Fibroblast of skin of left biceps (primary cell): Measurements from ENCODE around the gene MIAT.

Experiments
- DNase-seq, 2 experiments: peaks; one replicate each; pipeline ENCODE4 v3.0.0-alpha.2; 2013; ENCODE audit warnings: low read depth in 2 of 2

MIAT gene

GRCh38 chr22:26632422-26633155, 24.8 kb upstream of the MIAT start:
- DNase-seq, result no peak

DNA sequence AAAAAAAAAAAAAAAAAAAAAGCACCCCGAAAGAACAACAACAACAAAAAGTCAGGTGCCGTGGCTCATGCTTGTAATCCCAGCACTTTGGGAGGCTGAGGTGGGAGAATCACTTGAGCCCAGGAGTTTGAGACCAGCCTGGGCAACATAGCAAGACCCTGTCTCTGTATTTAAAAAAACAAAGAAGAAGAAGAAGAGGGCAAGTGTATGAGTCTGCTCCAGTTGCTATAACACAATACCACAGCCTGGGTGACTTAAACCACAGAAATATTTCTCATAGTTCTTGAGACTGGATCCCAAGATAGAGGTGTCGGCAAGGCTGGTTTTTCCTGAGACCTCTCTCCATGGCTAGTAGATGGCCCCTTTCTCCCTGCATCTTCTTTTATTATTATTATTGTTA, 23.2 kb upstream of the MIAT start:
- no peak for DNase-seq

- no peak for DNase-seq
Observed at GRCh38 chr22:26635117-26635516, 22.3 kb upstream of the MIAT start.

DNA sequence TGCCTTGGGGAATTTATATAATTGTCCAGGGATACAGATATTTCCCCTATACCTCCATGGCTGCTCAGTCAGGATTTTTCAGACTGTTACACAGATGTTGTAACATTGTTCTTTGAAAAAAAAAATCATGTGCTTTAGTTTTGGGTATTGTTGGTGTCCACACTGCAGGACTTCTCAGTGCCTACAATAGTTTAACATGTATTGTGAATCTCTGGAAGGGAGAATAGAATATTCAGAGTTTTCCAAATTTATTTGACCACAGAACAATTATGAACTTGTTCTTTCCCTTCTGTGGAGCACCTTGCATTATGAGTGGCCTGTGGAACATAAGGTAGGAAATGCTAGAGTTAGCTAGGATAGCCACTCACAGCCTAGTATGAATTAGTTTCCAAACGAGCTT, 21.1 kb upstream of the MIAT start:
- DNase-seq, result no peak

DNA sequence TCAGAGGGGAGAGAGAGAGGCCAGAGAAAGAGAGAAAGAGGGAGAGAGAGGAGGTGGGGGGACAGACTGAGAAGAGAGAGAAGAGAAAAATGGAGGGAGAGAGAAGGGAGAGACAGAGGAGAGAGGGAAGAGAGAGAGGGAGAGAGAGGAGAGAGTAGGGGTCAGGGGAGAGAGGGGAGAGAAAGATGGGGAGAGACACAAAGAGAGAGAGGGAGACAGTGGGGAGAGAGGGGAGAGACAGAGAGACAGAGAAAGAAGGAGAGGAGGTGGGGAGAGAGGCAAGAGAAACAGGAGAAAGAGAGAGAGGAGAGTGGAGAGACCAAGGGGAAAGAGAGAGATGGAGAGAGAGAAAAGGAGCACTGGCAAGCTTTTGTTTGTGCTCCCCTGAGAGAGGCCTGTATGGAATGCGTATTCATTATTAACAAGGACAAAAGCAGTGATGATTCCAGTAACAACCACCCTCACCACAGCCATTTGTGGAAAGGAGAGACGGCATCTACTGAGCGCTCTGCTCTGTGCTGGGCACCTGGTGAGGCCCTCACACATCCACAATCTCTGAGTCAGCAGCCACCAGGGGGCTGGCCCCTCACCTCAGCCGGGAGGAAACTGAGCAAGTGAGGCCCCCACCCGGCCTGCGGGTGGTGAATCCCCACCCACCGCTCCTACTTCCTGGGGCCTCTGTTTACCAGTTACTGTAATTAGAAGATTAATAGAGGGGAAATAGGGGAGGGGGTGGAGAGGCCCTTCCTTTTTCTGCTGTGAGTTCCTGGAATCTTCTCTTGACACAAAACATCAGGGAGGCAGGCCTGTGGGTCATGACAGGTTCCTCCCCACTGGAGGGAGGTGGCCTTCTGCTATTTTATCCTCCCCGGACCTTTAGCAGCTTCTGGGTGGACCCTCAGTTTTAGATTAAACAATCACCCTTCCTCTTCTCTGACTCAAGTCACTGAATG, 14.6 kb upstream of the MIAT start:
- DNase-seq, result no peak

GRCh38 chr22:26643418-26644100, 13.8 kb upstream of the MIAT start:
- no peak for DNase-seq

DNA sequence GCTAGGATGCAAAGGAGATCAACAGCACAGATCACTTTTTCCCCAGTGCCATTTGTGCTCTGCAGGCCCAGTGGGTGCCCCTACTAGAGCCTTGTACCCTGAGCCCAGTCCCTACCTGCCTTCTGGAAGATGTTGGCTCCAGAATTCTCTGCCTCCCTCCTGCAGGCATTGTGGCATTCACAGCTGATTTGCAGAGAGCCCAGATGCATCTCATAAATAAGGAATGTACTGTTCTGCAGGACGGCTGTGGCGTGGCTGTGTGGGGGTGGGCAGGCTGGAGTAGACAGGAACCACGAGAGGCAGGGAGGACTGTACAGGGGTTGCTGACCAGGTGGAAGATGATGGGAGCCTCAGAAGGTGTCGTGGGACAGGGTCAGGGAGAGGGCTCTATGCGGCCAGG, 11.2 kb upstream of the MIAT start:
- DNase-seq, result no peak

GRCh38 chr22:26648011-26648497, 9.3 kb upstream of the MIAT start:
- DNase-seq, result no peak

GRCh38 chr22:26648528-26649388, 8.6 kb upstream of the MIAT start:
- no peak for DNase-seq

- DNase-seq, result no peak
Observed at GRCh38 chr22:26650722-26651421, 6.5 kb upstream of the MIAT start.

GRCh38 chr22:26651815-26652214, 5.6 kb upstream of the MIAT start:
- DNase-seq, result no peak

DNA sequence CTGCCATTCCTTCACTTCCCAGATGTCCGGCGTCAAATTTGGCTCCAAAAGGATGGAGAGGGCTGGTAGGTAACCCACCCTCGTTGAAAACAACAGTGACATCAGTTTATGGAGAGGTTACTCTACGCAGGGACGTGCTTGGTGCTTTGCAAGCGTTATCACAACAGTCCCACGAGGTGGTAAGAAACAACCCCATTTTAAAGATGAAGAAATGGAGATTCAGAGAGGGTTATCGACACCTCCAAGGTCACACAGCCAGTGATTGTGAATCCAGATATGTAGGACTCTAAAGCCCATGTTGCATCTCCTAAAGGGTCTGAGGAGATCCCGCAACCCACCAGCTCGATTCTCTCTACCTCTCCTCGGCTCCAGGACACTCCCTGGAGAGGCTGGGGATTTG, 773 bp downstream of the MIAT start:
- DNase-seq, result no peak

DNA sequence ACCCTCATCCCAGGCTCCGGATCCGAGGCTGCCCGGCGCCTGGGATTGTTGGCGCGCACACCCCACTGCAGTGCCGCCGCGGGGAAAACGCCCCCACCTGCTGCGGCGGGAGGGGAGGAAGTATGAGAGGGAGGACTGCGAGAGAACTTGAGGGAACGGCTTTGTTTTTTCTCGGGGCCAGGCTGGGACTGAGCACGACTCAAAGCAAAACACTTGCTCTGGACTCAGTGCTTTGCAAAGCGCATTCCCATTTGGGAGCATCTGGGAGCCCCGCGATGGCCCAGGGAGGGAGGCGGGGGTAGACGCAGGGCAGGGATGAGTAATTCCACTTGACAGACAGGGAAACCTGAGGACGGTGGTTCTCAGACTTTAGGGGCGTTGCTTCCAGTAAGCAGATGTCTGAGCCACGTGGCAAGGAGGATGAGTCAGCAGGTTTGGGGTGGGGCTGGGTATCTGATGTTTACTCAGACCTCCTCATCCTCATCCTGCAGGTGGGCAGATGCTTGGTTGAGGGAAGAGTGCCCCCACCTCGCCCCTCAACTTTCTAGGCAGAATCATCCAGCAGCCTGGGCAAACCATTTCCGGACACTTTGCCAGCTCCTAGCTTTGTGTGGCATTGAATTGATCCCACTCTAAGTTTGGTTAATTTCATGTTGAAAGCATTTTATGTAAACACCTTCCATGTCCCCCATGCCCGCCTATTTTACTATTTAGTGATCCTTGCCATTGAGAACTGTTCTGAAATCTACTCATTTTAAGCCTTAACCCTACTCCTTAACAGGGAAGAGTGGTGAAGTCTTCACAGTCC, 1.5 kb downstream of the MIAT start:
- DNase-seq, result peak; percentile 74 to 78

GRCh38 chr22:26660356-26660755, 3.0 kb downstream of the MIAT start:
- no peak for DNase-seq

DNA sequence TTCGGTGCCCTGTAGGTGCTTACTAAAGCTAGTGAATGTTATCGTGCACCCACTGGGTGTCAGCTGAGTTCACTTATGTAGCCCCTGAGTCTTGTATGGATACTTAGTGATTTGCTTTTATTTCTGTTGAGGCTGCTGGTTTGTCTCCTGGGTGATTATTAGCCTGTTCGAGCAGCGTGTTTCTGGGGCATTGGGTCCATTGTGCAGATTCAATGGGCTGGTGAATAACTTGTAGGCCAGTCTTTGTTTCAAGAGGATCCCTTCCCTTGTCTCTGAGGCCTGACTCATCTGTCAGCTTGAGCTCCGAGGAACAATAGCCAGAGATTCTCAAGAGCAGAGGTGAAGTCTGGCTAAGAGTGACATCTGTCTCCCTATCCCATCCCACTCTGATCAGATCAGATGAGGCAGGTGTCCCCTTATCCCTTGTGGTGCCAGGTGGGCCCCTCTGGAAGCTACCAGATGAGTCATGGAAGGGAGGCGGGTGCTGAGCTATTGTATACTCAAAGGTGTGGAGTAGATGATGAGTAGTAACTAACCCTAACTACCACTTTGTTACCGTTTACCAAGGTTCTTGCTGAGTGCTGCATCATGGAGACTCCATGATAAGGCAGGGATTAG, 3.7 kb downstream of the MIAT start:
- no peak for DNase-seq

GRCh38 chr22:26662160-26662559, 4.8 kb downstream of the MIAT start:
- no peak for DNase-seq

- DNase-seq, result no peak
Observed at GRCh38 chr22:26663374-26663923, 6.1 kb downstream of the MIAT start.

DNA sequence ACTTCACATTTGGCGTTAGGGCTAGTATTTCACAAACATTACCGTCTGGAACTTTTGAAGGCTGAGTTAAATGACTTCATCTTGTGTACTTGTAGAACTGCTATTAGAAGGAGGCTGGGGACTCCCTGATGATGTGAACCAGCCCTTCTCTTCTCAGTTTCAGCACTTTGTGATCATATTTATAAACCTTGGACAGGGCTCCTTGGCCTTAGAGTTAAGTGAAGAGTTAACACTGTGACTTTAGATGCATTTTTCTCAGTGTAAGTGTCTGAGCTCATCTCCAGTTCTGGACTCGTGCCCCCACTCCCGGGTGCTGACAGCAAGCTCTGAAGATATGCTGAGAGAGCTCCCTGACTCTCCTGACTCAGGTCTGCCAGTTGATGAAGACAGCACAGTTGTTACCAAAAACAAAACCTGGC, 8.4 kb downstream of the MIAT start:
- no peak for DNase-seq

- DNase-seq, result no peak
Observed at GRCh38 chr22:26667140-26667539, 9.8 kb downstream of the MIAT start.
